KOPT-K1 (cell line): Measurements from ENCODE around the gene SERPINE2.

Experiments used
- H3K27ac ChIP-seq: fragments of 200-600 bp; sonication (generic); 2 replicates; pipeline ENCODE4 v1.5.1; 2016; ENCODE audit warnings: antibody characterized with exemption, mild to moderate bottlenecking, low read depth, low read length; ENCODE audit not compliant: poor library complexity, severe bottlenecking
- H3K36me3 ChIP-seq: fragments of 200-600 bp; sonication (generic); 2 replicates; pipeline ENCODE4 v1.5.1; 2017; ENCODE audit warnings: antibody characterized with exemption, mild to moderate bottlenecking, low read length, moderate library complexity; ENCODE audit not compliant: insufficient read depth
- H3K9me3 ChIP-seq: fragments of 200-600 bp; sonication (generic); 2 replicates; pipeline ENCODE4 v1.5.1; 2017; ENCODE audit warnings: antibody characterized with exemption, low read length, mild to moderate bottlenecking; ENCODE audit not compliant: insufficient read depth, poor library complexity, severe bottlenecking

Gene SERPINE2

GRCh38 chr2:224039080-224039769 lies at the start of gene SERPINE2:
Gene SERPINE2, minus strand, starts transcription at chr2:224039286. Its CDS starts 37,386 bp downstream, at chr2:224001900.
- no peaks in the 10 kb centered on the region for H3K36me3 ChIP-seq
- H3K9me3 ChIP-seq = no peaks in the 10 kb centered on the region
- H3K27ac ChIP-seq = no peak within 1 kb of the TSS

GRCh38 chr2:224086226-224086914 lies 47.3 kb upstream of the SERPINE2 start:
- H3K9me3 ChIP-seq = no peaks in the 10 kb centered on the region
- no peak overlapping the region for H3K27ac ChIP-seq
- no peaks in the 10 kb centered on the region for H3K36me3 ChIP-seq

- H3K9me3 ChIP-seq = no peaks in the 10 kb centered on the region
- no peaks in the 10 kb centered on the region for H3K36me3 ChIP-seq
- H3K27ac ChIP-seq = no peak overlapping the region
Measured at GRCh38 chr2:224085811-224086210, 46.7 kb upstream of the SERPINE2 start.

GRCh38 chr2:224085246-224085645 lies 46.2 kb upstream of the SERPINE2 start:
- no peak overlapping the region for H3K27ac ChIP-seq
- no peaks in the 10 kb centered on the region for H3K36me3 ChIP-seq
- H3K9me3 ChIP-seq = no peaks in the 10 kb centered on the region

GRCh38 chr2:224084266-224084892 lies 45.3 kb upstream of the SERPINE2 start:
- Histone ChIP-seq H3K36me3 (no peaks in the 10 kb centered on the region), H3K9me3 (no peaks in the 10 kb centered on the region), H3K27ac (no peak overlapping the region)

GRCh38 chr2:224083638-224084037 lies 44.6 kb upstream of the SERPINE2 start:
- Histone ChIP-seq H3K9me3 (no peaks in the 10 kb centered on the region), H3K27ac (no peak overlapping the region), H3K36me3 (no peaks in the 10 kb centered on the region)

GRCh38 chr2:224078656-224079055 lies 39.6 kb upstream of the SERPINE2 start:
- Histone ChIP-seq H3K36me3 (no peaks in the 10 kb centered on the region), H3K27ac (no peak overlapping the region), H3K9me3 (no peaks in the 10 kb centered on the region)

- H3K27ac ChIP-seq = no peak overlapping the region
- H3K9me3 ChIP-seq = no peaks in the 10 kb centered on the region
- no peaks in the 10 kb centered on the region for H3K36me3 ChIP-seq
Measured at GRCh38 chr2:224077773-224078507, 38.9 kb upstream of the SERPINE2 start.

- Histone ChIP-seq H3K36me3 (no peaks in the 10 kb centered on the region), H3K27ac (no peak overlapping the region), H3K9me3 (no peaks in the 10 kb centered on the region)
Measured at GRCh38 chr2:224075588-224075987, 36.5 kb upstream of the SERPINE2 start.

- H3K9me3 ChIP-seq = no peaks in the 10 kb centered on the region
- H3K36me3 ChIP-seq = no peaks in the 10 kb centered on the region
- no peak overlapping the region for H3K27ac ChIP-seq
Measured at GRCh38 chr2:224073676-224074075, 34.6 kb upstream of the SERPINE2 start.

GRCh38 chr2:224072541-224073188 lies 33.6 kb upstream of the SERPINE2 start:
- no peak overlapping the region for H3K27ac ChIP-seq
- no peaks in the 10 kb centered on the region for H3K9me3 ChIP-seq
- H3K36me3 ChIP-seq = no peaks in the 10 kb centered on the region

- no peak overlapping the region for H3K27ac ChIP-seq
- no peaks in the 10 kb centered on the region for H3K36me3 ChIP-seq
- H3K9me3 ChIP-seq = no peaks in the 10 kb centered on the region
Measured at GRCh38 chr2:224069172-224069571, 30.1 kb upstream of the SERPINE2 start.

- H3K9me3 ChIP-seq = no peaks in the 10 kb centered on the region
- H3K27ac ChIP-seq = no peak overlapping the region
- H3K36me3 ChIP-seq = no peaks in the 10 kb centered on the region
Measured at GRCh38 chr2:224063298-224063648, 24.2 kb upstream of the SERPINE2 start.

GRCh38 chr2:224062481-224063297 lies 23.6 kb upstream of the SERPINE2 start:
- H3K36me3 ChIP-seq = no peaks in the 10 kb centered on the region
- no peak overlapping the region for H3K27ac ChIP-seq
- H3K9me3 ChIP-seq = no peaks in the 10 kb centered on the region
